Measurements from ENCODE around the gene PRKG1. TPM values are rescaled to one million over a fixed set of nuclear protein-coding genes. Genes with fewer than 3 reads are reported as not detected.

PRKG1 gene
- total RNA-seq, 2 experiments from 2014 or later, result not detected

DNA sequence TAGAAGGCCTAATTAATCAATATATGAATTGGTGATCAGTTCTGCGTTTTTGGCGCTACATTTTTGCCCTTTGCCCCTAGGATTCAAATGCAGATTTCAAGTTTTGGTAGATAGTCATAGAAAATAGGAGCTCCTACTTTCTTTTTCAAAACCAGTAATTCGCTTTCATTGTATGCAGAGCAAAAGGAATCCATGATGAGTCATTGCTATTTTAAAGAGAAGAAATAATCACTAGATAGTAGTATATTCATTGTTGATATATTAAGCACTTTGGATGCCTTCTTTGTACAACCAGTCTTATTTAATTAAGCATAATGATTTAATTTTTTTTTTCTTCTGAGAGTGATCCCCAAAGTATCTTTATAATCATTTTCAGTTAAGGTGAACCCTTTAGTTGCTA lies 574.8 kb downstream of the PRKG1 start:
- Mint-ChIP-seq H3K4me1 (ENCODE audit: low read depth) (no peaks in the 10 kb centered on the region), H3K9me3 (no peaks in the 10 kb centered on the region)
- intact Hi-C loops (cut with micrococcal nuclease), result no loop called here

DNA sequence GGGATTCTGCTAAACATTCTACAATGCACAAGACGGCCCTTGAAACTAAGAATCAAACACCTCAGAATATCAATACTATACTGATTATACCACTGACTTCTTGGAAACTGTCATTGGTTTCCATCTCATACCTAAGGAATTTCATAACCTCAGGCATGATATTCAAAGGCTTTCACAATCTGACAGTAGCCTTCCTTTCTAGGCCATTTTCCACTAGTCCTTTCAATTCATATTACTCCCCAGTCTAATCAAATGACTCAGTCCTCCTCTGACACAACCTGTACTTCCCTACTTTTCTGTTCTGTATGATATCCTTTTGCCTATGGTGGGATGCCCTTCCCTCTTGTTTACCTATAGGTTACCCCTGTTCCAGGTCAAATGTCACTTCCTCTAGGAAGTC lies 576.8 kb downstream of the PRKG1 start:
- DNase-seq, result no peak
- Mint-ChIP-seq H3K27me3 (peaks cover 3% of the 10 kb centered on the region), H3K4me3 (no peak overlapping the region), H3K4me1 (ENCODE audit: low read depth) (no peaks in the 10 kb centered on the region), H3K36me3 (no peaks in the 10 kb centered on the region), H3K27ac (no peak overlapping the region), H3K9me3 (no peaks in the 10 kb centered on the region)
- intact Hi-C loops (cut with micrococcal nuclease), result no loop called here
- POLR2A ChIA-PET, result no interaction called here
- CTCF ChIA-PET, result no interaction called here

More for the DNA sequence above, 574.8 kb downstream of the PRKG1 start:
- POLR2A ChIA-PET, result no interaction called here
- CTCF ChIA-PET, result no interaction called here
- H3K27me3 Mint-ChIP-seq, result no peaks in the 10 kb centered on the region
- DNase-seq, result no peak
- no peaks in the 10 kb centered on the region for H3K36me3 Mint-ChIP-seq
- no peak overlapping the region for H3K4me3 Mint-ChIP-seq
- H3K27ac Mint-ChIP-seq, result no peak overlapping the region

DNA sequence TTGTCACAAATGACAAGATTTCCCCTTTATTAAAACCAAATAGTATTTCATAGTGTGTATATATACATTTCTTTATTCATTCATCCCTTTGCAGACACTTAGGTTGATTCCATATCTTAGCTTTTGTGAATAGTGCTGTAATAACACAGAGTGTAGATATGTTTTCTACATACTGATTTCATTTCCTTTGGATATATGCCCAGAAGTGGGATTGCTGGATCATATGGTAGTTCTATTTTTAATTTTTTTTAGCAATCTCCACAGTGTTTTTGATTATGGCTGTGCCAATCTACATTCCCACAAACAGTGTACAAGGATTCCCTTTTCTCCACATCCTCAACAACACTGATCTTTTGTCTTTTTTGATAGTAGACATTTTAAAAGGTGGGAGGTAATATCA lies 578.7 kb downstream of the PRKG1 start:
- CTCF ChIA-PET, result interaction anchor here (0.6 kb wide), 1 partner anchor 266 kb away, joined by 3 read pairs; no protein-coding TSS in a partner anchor

DNA sequence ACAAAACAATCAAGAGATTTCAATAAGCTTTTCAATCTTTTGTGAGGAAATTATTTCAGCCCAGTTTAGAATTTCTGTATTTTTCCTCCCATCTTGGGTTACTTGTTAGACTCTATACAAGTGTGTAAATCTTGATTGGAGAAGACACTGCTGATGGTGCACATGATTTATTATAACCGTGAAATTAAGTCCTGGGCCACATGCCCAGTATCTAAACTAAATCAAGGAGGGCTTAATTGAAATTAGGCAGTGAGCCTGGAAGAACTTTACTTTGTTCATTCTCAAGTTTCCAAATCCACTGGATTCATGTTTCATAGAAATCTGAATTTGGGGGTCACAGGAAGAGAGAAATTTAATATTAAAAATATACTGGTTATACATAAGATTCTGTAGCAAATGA lies 580.6 kb downstream of the PRKG1 start:
- no peak overlapping the region for H3K27ac Mint-ChIP-seq
- intact Hi-C loops (cut with micrococcal nuclease), result no loop called here
- H3K4me3 Mint-ChIP-seq, result no peak overlapping the region
- no peaks in the 10 kb centered on the region for H3K4me1 Mint-ChIP-seq (ENCODE audit: low read depth)
- no peaks in the 10 kb centered on the region for H3K9me3 Mint-ChIP-seq
- peaks cover 6% of the 10 kb centered on the region for H3K27me3 Mint-ChIP-seq
- DNase-seq, result no peak
- H3K36me3 Mint-ChIP-seq, result no peaks in the 10 kb centered on the region
- CTCF ChIA-PET, result interaction anchor here (0.6 kb wide), 1 partner anchor 138 kb away, joined by 3 read pairs; no protein-coding TSS in a partner anchor
- POLR2A ChIA-PET, result no interaction called here

More for the DNA sequence above, 578.7 kb downstream of the PRKG1 start:
- no peak overlapping the region for H3K4me3 Mint-ChIP-seq
- no peaks in the 10 kb centered on the region for H3K9me3 Mint-ChIP-seq
- no peaks in the 10 kb centered on the region for H3K36me3 Mint-ChIP-seq
- POLR2A ChIA-PET, result no interaction called here
- H3K27me3 Mint-ChIP-seq, result peaks cover 6% of the 10 kb centered on the region
- intact Hi-C loops (cut with micrococcal nuclease), result no loop called here
- no peak overlapping the region for H3K27ac Mint-ChIP-seq
- DNase-seq, result no peak
- no peaks in the 10 kb centered on the region for H3K4me1 Mint-ChIP-seq (ENCODE audit: low read depth)

DNA sequence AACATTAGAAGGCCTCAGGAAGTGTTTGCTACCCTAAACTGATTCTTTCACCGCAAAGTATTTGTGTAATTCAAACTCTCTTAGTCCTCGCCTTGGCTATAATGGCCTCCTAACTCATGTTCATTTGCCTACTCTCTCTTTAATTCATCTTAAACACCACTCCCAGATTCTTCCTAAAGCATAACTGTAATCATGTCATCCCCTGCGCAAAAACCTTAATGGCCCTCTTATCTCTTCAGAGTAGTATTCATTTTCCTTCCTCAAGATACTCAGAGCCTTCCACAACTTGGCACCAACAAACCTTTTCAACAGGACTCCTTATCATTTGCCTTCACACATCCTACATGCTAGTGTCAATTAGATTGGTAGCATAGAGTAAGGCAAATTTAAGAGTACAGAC lies 582.2 kb downstream of the PRKG1 start:
- Mint-ChIP-seq H3K4me1 (ENCODE audit: low read depth) (no peaks in the 10 kb centered on the region), H3K9me3 (no peaks in the 10 kb centered on the region), H3K27me3 (peaks cover 7% of the 10 kb centered on the region), H3K36me3 (no peaks in the 10 kb centered on the region), H3K27ac (no peak overlapping the region), H3K4me3 (no peak overlapping the region)
- intact Hi-C loops (cut with micrococcal nuclease), result no loop called here
- POLR2A ChIA-PET, result no interaction called here
- no peak for DNase-seq
- CTCF ChIA-PET, result no interaction called here

DNA sequence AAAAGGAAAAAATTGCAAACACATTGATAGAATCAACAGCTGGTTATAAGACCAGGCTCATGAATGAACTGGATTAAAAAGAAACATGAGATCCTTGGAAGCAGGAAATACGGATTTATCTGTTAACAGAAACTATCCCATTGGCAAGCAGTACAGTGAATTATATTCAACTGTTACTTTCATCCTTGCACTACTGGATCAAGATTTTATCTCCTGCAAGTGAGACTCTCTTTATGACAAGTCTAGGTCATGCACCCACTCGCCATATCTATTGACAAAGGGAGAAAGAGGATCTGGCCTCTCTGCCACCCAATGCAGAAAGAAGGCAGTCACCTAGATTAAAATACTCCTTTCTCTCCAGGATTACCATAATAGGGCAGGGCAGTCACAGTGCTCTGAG lies 583.7 kb downstream of the PRKG1 start:
- Mint-ChIP-seq H3K9me3 (no peaks in the 10 kb centered on the region), H3K36me3 (no peaks in the 10 kb centered on the region), H3K4me3 (no peak overlapping the region), H3K4me1 (ENCODE audit: low read depth) (no peaks in the 10 kb centered on the region), H3K27ac (no peak overlapping the region), H3K27me3 (peaks cover 7% of the 10 kb centered on the region)
- intact Hi-C loops (cut with micrococcal nuclease), result no loop called here
- no peak for DNase-seq
- ChIA-PET CTCF (no interaction called here), POLR2A (no interaction called here)

DNA sequence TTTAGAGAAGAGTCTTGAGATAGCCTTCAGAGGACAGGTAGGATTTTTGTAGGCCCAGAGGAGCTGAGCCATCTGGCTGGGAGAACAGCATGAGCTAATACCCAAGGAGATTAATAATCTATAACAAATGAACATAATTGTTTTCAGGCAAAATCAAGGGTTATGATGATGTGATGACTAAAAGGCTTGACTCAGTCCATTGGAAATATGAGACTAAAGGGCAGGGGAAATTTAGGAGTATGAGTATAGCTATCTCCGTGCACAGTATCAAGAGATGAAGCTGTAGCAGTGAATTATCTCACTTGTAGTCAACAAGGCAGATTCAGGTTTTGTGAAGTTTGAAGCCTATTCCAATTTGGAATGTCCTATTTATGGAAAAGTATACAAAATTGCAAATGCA lies 585.1 kb downstream of the PRKG1 start:
- no peak for DNase-seq
- intact Hi-C loops (cut with micrococcal nuclease), result no loop called here
- ChIA-PET CTCF (no interaction called here), POLR2A (no interaction called here)
- no peaks in the 10 kb centered on the region for H3K9me3 Mint-ChIP-seq
- H3K4me3 Mint-ChIP-seq, result no peak overlapping the region
- H3K27me3 Mint-ChIP-seq, result peaks cover 5% of the 10 kb centered on the region
- H3K27ac Mint-ChIP-seq, result no peak overlapping the region
- no peaks in the 10 kb centered on the region for H3K36me3 Mint-ChIP-seq
- no peaks in the 10 kb centered on the region for H3K4me1 Mint-ChIP-seq (ENCODE audit: low read depth)

DNA sequence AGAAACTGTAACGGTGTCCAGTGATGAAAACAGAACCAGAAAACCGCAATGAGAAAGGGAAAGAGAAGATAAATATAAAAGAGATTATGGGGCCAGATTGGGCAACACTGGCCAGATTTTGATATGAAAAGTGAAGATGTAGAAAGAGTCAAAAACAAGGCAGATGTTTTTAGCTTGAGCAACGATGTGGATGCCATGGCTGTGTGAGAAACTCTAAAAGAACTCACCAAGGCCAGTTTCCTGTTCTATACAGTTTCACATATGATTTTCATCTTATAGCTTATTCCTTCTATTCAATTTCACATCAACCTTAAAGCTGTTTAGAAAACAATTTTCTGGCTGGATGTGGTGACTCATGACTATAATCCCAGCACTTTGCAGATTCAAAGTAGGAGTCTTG lies 588.8 kb downstream of the PRKG1 start:
- Mint-ChIP-seq H3K36me3 (no peaks in the 10 kb centered on the region), H3K27ac (no peak overlapping the region), H3K4me1 (ENCODE audit: low read depth) (no peaks in the 10 kb centered on the region), H3K4me3 (no peak overlapping the region), H3K9me3 (no peaks in the 10 kb centered on the region), H3K27me3 (peaks cover 1% of the 10 kb centered on the region)
- intact Hi-C loops (cut with micrococcal nuclease), result no loop called here
- POLR2A ChIA-PET, result no interaction called here
- DNase-seq, result no peak
- CTCF ChIA-PET, result no interaction called here

DNA sequence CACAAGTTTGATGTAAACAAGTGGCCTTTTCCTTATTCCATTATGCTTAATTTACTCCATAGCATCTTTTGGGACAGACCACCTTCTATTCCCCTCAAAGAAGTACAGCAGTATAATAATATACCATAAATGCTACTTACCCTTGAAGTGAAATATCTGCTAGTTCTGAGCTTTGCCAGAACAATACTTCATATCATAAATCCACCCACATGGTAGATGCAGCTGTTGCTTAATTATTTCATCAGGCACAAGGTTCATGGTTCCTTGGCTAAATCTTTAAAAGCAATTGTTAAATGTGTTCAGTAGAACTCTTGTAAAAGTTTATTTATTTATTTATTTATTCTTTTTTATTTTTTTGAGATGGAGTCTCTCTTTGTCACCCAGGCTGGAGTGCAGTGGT lies 592.2 kb downstream of the PRKG1 start:
- no peaks in the 10 kb centered on the region for H3K9me3 Mint-ChIP-seq
- no peaks in the 10 kb centered on the region for H3K4me1 Mint-ChIP-seq (ENCODE audit: low read depth)
- ChIA-PET POLR2A (no interaction called here), CTCF (no interaction called here)
- H3K27me3 Mint-ChIP-seq, result peaks cover 1% of the 10 kb centered on the region
- H3K27ac Mint-ChIP-seq, result no peak overlapping the region
- no peak for DNase-seq
- intact Hi-C loops (cut with micrococcal nuclease), result no loop called here
- H3K36me3 Mint-ChIP-seq, result no peaks in the 10 kb centered on the region
- no peak overlapping the region for H3K4me3 Mint-ChIP-seq

DNA sequence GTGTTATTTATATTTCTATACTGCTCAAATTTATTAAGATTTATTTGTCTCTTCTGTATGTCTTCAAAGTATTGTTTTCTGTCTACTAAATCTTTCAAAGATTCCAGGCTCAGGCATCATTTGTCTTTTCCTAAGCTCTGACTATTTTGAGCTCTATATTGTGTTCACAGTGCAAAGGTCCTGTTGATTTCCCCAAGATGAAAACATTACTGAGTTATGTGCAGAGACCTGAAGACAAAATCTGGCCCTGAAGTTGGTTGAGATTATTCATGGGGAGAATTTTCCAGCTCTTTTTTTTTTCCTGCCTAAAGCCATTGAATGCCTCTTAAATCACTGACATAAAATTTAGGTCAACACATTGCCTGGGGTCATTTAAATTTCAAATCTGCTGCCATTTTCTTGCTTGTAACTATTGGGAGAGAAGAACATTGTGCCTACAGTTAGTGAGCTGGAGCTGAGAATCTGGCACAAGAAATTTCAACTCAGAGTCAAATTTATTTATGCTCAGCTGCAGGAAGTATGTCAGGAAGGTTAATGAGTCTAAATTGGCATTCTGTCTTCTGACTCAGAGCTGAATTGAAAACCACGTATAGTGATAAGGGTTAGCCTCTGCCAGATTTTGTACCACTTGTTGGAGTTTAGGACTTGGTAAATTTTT lies 593.5 kb downstream of the PRKG1 start:
- intact Hi-C loops (cut with micrococcal nuclease), result no loop called here
- H3K4me1 Mint-ChIP-seq (ENCODE audit: low read depth), result no peaks in the 10 kb centered on the region
- no peak overlapping the region for H3K4me3 Mint-ChIP-seq
- peaks cover 5% of the 10 kb centered on the region for H3K9me3 Mint-ChIP-seq
- peaks cover 1% of the 10 kb centered on the region for H3K27me3 Mint-ChIP-seq
- H3K27ac Mint-ChIP-seq, result no peak overlapping the region
- ChIA-PET POLR2A (interaction anchor here (0.6 kb wide), 1 partner anchor 94 kb away, joined by 3 read pairs; no protein-coding TSS in a partner anchor), CTCF (no interaction called here)
- H3K36me3 Mint-ChIP-seq, result no peaks in the 10 kb centered on the region
- no peak for DNase-seq

DNA sequence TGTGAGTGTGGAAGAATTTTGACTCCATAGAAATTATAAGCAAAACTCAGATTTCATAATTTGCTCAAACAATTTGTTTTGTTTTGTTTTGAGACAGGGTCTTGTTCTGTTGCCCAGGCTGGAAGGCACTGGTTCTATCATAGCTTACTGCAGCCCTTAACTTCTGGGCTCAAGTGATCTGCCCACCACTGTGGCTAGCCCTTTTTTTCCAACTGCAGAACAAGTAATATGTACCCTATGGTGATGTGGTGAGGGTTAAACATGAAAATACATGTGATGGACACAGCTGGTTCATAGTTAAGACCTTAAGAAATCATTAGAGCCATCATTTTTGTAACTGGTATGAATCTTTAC lies 594.0 kb downstream of the PRKG1 start:
- ChIA-PET CTCF (no interaction called here), POLR2A (no interaction called here)
- Mint-ChIP-seq H3K4me3 (no peak overlapping the region), H3K27ac (no peak overlapping the region), H3K9me3 (peaks cover 5% of the 10 kb centered on the region), H3K36me3 (no peaks in the 10 kb centered on the region), H3K27me3 (peaks cover 1% of the 10 kb centered on the region), H3K4me1 (ENCODE audit: low read depth) (no peaks in the 10 kb centered on the region)
- no peak for DNase-seq
- intact Hi-C loops (cut with micrococcal nuclease), result no loop called here

DNA sequence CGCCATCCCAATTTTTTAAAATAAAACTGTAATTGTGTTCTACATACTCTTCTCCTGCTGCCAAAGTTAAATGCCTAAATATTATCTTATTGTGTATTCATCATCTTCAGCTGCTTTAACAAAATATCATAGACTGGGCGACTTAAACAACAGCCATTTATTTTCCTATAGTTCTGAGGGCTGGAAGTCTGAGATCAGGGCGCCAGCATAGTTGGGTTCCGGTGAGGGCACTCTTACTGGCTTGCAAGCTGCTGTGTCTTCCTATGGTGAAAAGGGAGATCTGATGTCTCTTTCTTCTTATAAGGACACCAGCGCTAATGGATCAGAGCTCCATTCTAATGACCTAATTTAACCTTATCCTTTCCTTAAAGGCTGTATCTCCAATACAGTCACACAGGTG lies 594.8 kb downstream of the PRKG1 start:
- Mint-ChIP-seq H3K27me3 (peaks cover 1% of the 10 kb centered on the region), H3K36me3 (no peaks in the 10 kb centered on the region), H3K4me3 (no peak overlapping the region), H3K4me1 (ENCODE audit: low read depth) (no peaks in the 10 kb centered on the region), H3K27ac (no peak overlapping the region), H3K9me3 (peaks cover 5% of the 10 kb centered on the region)
- CTCF ChIA-PET, result no interaction called here
- no peak for DNase-seq
- POLR2A ChIA-PET, result no interaction called here
- intact Hi-C loops (cut with micrococcal nuclease), result no loop called here

DNA sequence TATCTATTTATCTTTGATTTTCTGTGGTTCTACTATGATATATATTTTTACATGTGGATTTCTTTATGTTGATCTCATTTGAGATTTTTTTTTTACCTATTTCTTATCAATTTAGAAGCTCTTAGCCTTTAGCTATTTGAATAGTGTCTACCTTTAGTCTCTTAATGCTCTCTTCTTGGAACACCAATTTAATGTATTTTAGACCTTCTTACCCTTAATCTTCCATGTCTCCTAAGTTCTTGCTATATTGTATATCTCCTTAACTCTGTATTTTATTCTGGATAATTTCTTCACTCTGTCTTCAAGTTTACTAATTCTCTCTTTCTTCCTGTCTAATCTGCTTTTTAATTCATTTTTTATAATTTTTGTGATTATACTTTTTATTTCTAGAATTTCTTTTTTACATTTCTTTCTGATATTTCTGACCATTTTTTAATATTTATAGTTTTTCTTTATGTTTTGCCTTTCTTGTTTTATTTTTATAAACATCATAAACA lies 597.8 kb downstream of the PRKG1 start:
- POLR2A ChIA-PET, result no interaction called here
- H3K27ac Mint-ChIP-seq, result no peak overlapping the region
- H3K36me3 Mint-ChIP-seq, result no peaks in the 10 kb centered on the region
- H3K27me3 Mint-ChIP-seq, result peaks cover 4% of the 10 kb centered on the region
- no peak overlapping the region for H3K4me3 Mint-ChIP-seq
- H3K9me3 Mint-ChIP-seq, result peaks cover 5% of the 10 kb centered on the region
- CTCF ChIA-PET, result no interaction called here
- no peaks in the 10 kb centered on the region for H3K4me1 Mint-ChIP-seq (ENCODE audit: low read depth)
- intact Hi-C loops (cut with micrococcal nuclease), result no loop called here
- no peak for DNase-seq
